Body of pancreas (tissue), 4 donors: ENCODE measurements around the gene SAG.

Source experiments
- POLR2A ChIP-seq, 3 donors: fragments of 450-650 bp; IDR thresholded peaks; one replicate each; pipeline ENCODE4 v1.6.1; 2016; ENCODE audit warnings: antibody characterized with exemption in 3 of 3, mild to moderate bottlenecking in 2 of 3
- TF ChIP-seq, protein P1 (sequence below), 7 experiments: fragments of 450-650 bp in 4 of 7; fragments of 200-600 bp in 3 of 7; sonication (generic) in 3 of 7; IDR thresholded peaks; one replicate each; pipeline ENCODE4 v1.5.1; 2016 to 2019; ENCODE audit warnings: antibody characterized with exemption in 7 of 7

DNA sequence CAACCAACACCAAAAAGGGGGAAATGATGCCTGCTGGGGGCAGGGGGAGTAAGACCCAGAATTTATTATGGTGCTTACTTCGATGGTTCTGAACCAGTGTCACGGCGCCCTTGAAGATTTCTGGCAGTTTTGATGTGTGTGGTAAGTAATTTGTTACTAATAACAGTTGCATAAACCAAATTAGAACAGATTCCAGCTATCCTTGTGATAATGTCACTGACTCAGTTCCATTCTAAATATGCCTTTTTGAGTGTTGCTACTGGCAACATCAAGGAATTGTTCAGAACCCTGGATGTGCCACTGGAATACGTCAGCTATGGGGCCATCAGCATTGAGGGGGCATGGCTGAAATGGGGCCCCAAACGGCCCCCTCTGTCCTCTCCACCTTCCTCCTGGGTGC lies 11.6 kb downstream of the SAG start:
- TF ChIP-seq, protein P1, sequence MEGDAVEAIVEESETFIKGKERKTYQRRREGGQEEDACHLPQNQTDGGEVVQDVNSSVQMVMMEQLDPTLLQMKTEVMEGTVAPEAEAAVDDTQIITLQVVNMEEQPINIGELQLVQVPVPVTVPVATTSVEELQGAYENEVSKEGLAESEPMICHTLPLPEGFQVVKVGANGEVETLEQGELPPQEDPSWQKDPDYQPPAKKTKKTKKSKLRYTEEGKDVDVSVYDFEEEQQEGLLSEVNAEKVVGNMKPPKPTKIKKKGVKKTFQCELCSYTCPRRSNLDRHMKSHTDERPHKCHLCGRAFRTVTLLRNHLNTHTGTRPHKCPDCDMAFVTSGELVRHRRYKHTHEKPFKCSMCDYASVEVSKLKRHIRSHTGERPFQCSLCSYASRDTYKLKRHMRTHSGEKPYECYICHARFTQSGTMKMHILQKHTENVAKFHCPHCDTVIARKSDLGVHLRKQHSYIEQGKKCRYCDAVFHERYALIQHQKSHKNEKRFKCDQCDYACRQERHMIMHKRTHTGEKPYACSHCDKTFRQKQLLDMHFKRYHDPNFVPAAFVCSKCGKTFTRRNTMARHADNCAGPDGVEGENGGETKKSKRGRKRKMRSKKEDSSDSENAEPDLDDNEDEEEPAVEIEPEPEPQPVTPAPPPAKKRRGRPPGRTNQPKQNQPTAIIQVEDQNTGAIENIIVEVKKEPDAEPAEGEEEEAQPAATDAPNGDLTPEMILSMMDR (IDR thresholded peaks at IDR 0.05), result no peak
- TF ChIP-seq POLR2A (IDR thresholded peaks at IDR 0.05), result no peak
